HG03469 (cell line): ENCODE measurements around the gene ESRRG.
"Not testable (repeated sequence)": the region's sequence is repeated elsewhere in the genome, so short reads cannot be mapped to it uniquely, and the experiment has no call there.

Experiments
- ATAC-seq: cut with Tn5 transposase; IDR thresholded peaks from one replicate; pipeline ENCODE4 v1.9.1; 2021; ENCODE audit warnings: mild to moderate bottlenecking, moderate library complexity, moderate number of reproducible peaks; ENCODE audit not compliant: unreplicated experiment

The ESRRG gene

GRCh38 chr1:216576234-216576937, 146.8 kb downstream of the ESRRG start:
- no peak for ATAC-seq

- no peak for ATAC-seq
These were observed 156.5 kb downstream of the ESRRG start for GRCh38 chr1:216566641-216567205.

- ATAC-seq: no peak
These were observed 160.1 kb downstream of the ESRRG start for GRCh38 chr1:216563087-216563486.

GRCh38 chr1:216562383-216562782, 160.8 kb downstream of the ESRRG start:
- ATAC-seq: no peak

- ATAC-seq: no peak
These were observed 162.7 kb downstream of the ESRRG start for GRCh38 chr1:216560527-216560926.

GRCh38 chr1:216559359-216559758, 163.9 kb downstream of the ESRRG start:
- ATAC-seq: no peak

GRCh38 chr1:216555653-216556052, 167.6 kb downstream of the ESRRG start:
- no peak for ATAC-seq

GRCh38 chr1:216554934-216555333, 168.3 kb downstream of the ESRRG start:
- ATAC-seq: no peak

GRCh38 chr1:216553766-216554165, 169.5 kb downstream of the ESRRG start:
- ATAC-seq: no peak

- no peak for ATAC-seq
These were observed 170.2 kb downstream of the ESRRG start for GRCh38 chr1:216553040-216553439.

- no peak for ATAC-seq
These were observed 173.4 kb downstream of the ESRRG start for GRCh38 chr1:216549796-216550195.

- no peak for ATAC-seq
These were observed 180.5 kb downstream of the ESRRG start for GRCh38 chr1:216542741-216543140.

- no peak for ATAC-seq
These were observed 181.0 kb downstream of the ESRRG start for GRCh38 chr1:216542263-216542662.

GRCh38 chr1:216535751-216536150, 187.5 kb downstream of the ESRRG start:
- ATAC-seq: no peak

GRCh38 chr1:216535059-216535458, 188.2 kb downstream of the ESRRG start:
- ATAC-seq: no peak

GRCh38 chr1:216533776-216534175, 189.5 kb downstream of the ESRRG start:
- no peak for ATAC-seq

GRCh38 chr1:216532251-216532798, 190.9 kb downstream of the ESRRG start:
- ATAC-seq: no peak

- peak; percentile 43 for ATAC-seq
These were observed 191.7 kb downstream of the ESRRG start for GRCh38 chr1:216531263-216532239.

GRCh38 chr1:216529851-216530250, 193.4 kb downstream of the ESRRG start:
- not testable (repeated sequence) for ATAC-seq

- peak; percentile 87 for ATAC-seq
These were observed 194.4 kb downstream of the ESRRG start for GRCh38 chr1:216528816-216529215.
